ENCODE data around the gene VAMP1. TPM values are rescaled to one million over a fixed set of nuclear protein-coding genes. Genes with fewer than 3 reads are reported as not detected.

VAMP1 gene
- total and polyA plus RNA-seq, 10 of the 15 experiments (the other 5 are each of a cell fraction or from before 2014, with no cell fraction given) = 4.8 to 123 (median 27.5) TPM

- TF ChIP-seq REST (IDR thresholded peaks at IDR 0.05; ENCODE audit: low read depth, low read length) (no peak), ZNF24 (IDR thresholded peaks at IDR 0.05) (no peak), RCOR1 (conservative IDR thresholded peaks at IDR 0.05; ENCODE audit: low read depth, low read length) (no peak), LARP7 (IDR thresholded peaks at IDR 0.05) (peak; percentile 59), ASH2L (IDR thresholded peaks at IDR 0.05; ENCODE audit: borderline replicate concordance, low read depth) (no peak), POU2F2 (IDR thresholded peaks at IDR 0.05; ENCODE audit: borderline replicate concordance, low read depth, low read length) (0 out of 3 replicates have a peak, but pooled peaks have one; percentile 19), CBFB (IDR thresholded peaks at IDR 0.05; ENCODE audit: low read depth) (no peak)
Measured at GRCh38 chr12:6426882-6427671, 43.4 kb downstream of the VAMP1 start (continued).
